Neural crest cell (in vitro differentiated cells): ENCODE measurements around the gene AGBL4. TPM values are rescaled to one million over a fixed set of nuclear protein-coding genes. Genes with fewer than 3 reads are reported as not detected.

Source experiments
- DNase-seq: peaks from one replicate; pipeline ENCODE4 v3.0.0; 2021; ENCODE audit warnings: low read depth, mixed read lengths, low spot score
- H3K27ac Mint-ChIP-seq: one replicate; pipeline ENCODE4 v1.8.0; 2021; ENCODE audit warnings: mild to moderate bottlenecking, mixed read lengths; ENCODE audit not compliant: unreplicated experiment
- H3K27me3 Mint-ChIP-seq: 2 replicates; pipeline ENCODE4 v1.8.0; 2021; ENCODE audit warnings: low read depth, mild to moderate bottlenecking, mixed read lengths
- H3K36me3 Mint-ChIP-seq: 2 replicates; pipeline ENCODE4 v1.8.0; 2021; ENCODE audit warnings: low read depth, mild to moderate bottlenecking, mixed read lengths
- H3K4me1 Mint-ChIP-seq: 2 replicates; pipeline ENCODE4 v1.8.0; 2021; ENCODE audit warnings: mixed read lengths
- H3K4me3 Mint-ChIP-seq: one replicate; pipeline ENCODE4 v1.8.0; 2021; ENCODE audit warnings: mild to moderate bottlenecking, mixed read lengths
- H3K9me3 Mint-ChIP-seq: 2 replicates; pipeline ENCODE4 v1.8.0; 2021; ENCODE audit warnings: mixed read lengths
- total RNA-seq: library from RNA; stranded (reverse); gene quantifications from 2 replicates; pipeline ENCODE4 v1.2.1, GENCODE V29; 2021
- TF ChIP-seq, protein P1 (sequence below): fragments of 200-600 bp; sonication (generic); conservative IDR thresholded peaks from 2 replicates; pipeline ENCODE4 v1.5.0; 2021; ENCODE audit warnings: antibody characterized with exemption, mild to moderate bottlenecking

AGBL4 gene
- total RNA-seq, 1 donor from 2014 or later: 0.09 TPM

DNA sequence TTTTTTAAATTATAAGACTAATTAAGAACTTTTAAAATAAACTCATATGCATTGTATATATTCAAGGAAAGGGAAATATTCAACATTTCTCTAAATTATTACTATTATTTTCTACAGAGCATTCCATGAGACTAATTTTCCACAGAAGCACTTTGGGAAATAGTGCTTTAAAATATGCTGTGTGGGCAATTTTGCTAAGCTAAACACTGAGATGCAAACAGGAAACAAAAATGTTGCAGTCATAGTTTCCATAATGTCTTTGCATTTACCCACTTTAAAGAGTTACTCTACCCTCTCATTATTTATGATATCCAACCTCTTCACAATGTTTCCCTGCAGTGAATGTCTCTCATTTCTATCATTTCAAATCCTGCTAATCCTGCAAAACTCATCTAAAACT, 977.4 kb downstream of the AGBL4 start:
- TF ChIP-seq, protein P1, sequence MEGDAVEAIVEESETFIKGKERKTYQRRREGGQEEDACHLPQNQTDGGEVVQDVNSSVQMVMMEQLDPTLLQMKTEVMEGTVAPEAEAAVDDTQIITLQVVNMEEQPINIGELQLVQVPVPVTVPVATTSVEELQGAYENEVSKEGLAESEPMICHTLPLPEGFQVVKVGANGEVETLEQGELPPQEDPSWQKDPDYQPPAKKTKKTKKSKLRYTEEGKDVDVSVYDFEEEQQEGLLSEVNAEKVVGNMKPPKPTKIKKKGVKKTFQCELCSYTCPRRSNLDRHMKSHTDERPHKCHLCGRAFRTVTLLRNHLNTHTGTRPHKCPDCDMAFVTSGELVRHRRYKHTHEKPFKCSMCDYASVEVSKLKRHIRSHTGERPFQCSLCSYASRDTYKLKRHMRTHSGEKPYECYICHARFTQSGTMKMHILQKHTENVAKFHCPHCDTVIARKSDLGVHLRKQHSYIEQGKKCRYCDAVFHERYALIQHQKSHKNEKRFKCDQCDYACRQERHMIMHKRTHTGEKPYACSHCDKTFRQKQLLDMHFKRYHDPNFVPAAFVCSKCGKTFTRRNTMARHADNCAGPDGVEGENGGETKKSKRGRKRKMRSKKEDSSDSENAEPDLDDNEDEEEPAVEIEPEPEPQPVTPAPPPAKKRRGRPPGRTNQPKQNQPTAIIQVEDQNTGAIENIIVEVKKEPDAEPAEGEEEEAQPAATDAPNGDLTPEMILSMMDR: no peak
- Mint-ChIP-seq H3K27ac (no peak overlapping the region), H3K36me3 (peaks cover 7% of the 10 kb centered on the region), H3K27me3 (no peaks in the 10 kb centered on the region), H3K9me3 (peaks cover 30% of the 10 kb centered on the region), H3K4me3 (no peak overlapping the region), H3K4me1 (no peaks in the 10 kb centered on the region)
- no peak for DNase-seq

DNA sequence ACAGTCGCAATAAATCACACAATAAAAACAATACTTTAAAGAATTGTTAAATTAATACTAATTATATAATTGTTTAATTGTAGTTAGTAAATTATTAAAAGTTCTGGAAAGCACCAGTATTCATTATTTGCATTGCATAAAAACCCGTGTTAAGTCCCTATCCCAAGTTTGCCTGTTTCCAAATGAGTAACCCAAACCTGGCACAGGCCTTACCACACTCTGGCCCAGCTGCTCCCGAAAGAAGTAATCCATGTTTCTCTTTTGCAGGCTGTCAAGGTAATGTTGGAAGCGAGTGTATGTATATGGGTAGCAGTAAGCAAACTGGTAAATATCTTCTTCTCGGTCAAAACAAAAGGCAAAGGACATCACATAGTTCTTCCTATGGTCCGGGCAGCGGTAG, 978.4 kb downstream of the AGBL4 start:
- peaks cover 23% of the 10 kb centered on the region for H3K9me3 Mint-ChIP-seq
- H3K27me3 Mint-ChIP-seq: no peaks in the 10 kb centered on the region
- H3K27ac Mint-ChIP-seq: no peak overlapping the region
- no peak overlapping the region for H3K4me3 Mint-ChIP-seq
- H3K4me1 Mint-ChIP-seq: no peaks in the 10 kb centered on the region
- DNase-seq: no peak
- TF ChIP-seq, protein P1: no peak
- peaks cover 7% of the 10 kb centered on the region for H3K36me3 Mint-ChIP-seq

DNA sequence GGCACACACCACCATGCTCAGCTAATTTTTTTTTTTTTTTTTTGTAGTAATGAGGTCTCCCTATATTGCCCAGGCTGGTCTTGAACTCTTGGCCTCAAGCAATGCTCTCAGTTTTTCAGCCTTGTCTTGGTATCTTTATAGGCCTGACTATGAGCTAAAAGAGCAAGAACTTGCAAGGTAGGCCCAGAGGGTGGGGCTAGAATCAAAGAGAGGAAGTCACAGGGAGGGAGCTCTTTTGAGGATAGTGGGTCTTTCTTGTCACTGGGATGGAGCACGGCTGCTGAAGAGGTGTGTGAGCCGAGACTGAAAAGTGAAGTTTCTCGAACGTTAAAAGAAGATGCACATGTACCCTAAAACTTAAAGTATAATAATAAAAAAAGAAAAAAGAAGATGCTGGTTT, 987.1 kb downstream of the AGBL4 start:
- Mint-ChIP-seq H3K4me3 (no peak overlapping the region), H3K27me3 (no peaks in the 10 kb centered on the region), H3K27ac (no peak overlapping the region), H3K9me3 (peaks cover 22% of the 10 kb centered on the region), H3K36me3 (peaks cover 9% of the 10 kb centered on the region), H3K4me1 (no peaks in the 10 kb centered on the region)
- TF ChIP-seq, protein P1: no peak
- no peak for DNase-seq

DNA sequence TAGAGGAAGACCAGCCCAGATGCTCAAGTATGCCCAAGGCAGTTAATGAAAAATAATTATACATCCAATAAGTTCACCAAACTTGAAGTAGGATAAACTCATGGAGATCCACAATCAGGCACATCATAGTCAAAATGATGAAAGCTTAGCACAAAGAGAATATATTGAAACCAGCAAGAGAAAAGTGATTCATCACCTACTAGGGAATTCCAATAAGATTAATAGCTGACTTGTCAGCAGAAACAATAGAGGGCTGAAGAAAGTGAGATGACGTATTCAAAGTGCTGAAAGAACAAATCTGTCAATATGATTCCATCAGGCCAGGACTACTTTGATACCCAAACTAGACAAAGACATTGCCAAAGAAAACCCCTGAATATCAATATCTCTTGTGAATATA, 995.4 kb downstream of the AGBL4 start:
- peaks cover 29% of the 10 kb centered on the region for H3K9me3 Mint-ChIP-seq
- H3K27me3 Mint-ChIP-seq: no peaks in the 10 kb centered on the region
- DNase-seq: no peak
- no peaks in the 10 kb centered on the region for H3K4me1 Mint-ChIP-seq
- TF ChIP-seq, protein P1: no peak
- no peak overlapping the region for H3K4me3 Mint-ChIP-seq
- H3K36me3 Mint-ChIP-seq: peaks cover 13% of the 10 kb centered on the region
- H3K27ac Mint-ChIP-seq: no peak overlapping the region

DNA sequence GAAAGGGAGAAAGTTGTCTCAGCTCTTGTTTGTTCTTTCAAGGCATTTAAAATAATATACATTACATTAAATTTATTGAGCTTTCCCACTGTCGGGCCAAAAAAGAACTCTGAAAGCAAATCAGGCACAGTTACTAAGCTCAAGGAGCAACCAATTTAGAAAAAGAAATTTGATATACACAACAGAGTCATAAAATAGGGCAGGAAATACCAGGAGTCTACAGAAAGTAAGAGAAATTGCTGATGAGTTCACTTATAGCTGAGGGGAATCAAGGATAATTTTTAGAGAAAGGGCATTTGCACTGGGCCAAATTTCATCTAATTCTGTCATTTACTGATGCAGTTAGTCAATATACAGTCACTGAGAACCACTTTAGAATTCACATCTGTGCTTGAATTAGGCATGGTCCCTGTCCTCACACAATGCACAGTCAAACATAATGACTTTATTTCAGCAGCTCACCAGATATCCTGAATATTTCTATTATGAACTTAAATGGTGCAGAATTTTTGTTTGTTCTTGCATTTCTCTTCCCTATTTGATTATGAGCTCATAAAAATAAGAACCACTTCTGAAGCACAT, 997.4 kb downstream of the AGBL4 start:
- H3K27ac Mint-ChIP-seq: no peak overlapping the region
- no peaks in the 10 kb centered on the region for H3K4me1 Mint-ChIP-seq
- peaks cover 9% of the 10 kb centered on the region for H3K36me3 Mint-ChIP-seq
- H3K27me3 Mint-ChIP-seq: no peaks in the 10 kb centered on the region
- H3K4me3 Mint-ChIP-seq: no peak overlapping the region
- TF ChIP-seq, protein P1: no peak
- no peak for DNase-seq
- peaks cover 16% of the 10 kb centered on the region for H3K9me3 Mint-ChIP-seq
